ENCODE results near the gene TOM1L1. TPM values are rescaled to one million over a fixed set of nuclear protein-coding genes. Genes with fewer than 3 reads are reported as not detected.

TOM1L1 gene
- total RNA-seq, 1 experiment from 2014 or later = 44.6 TPM

GRCh38 chr17:54932711-54933110 is 32.1 kb downstream of the TOM1L1 start:
- H3K79me2 ChIP-seq (ENCODE audit: insufficient read depth, low read length) = no peaks in the 10 kb centered on the region
- H2BK5ac ChIP-seq (ENCODE audit: insufficient read length, low read length) = no peak overlapping the region
- H3K27me3 ChIP-seq (ENCODE audit: insufficient read depth, low read length) = no peaks in the 10 kb centered on the region
- H2BK120ac ChIP-seq (ENCODE audit: low read depth, low read length, poor library complexity, severe bottlenecking) = no peak overlapping the region
- Mint-ChIP-seq H3K4me1 (no peaks in the 10 kb centered on the region), H3K27me3 (ENCODE audit: low read depth) (peaks cover 1% of the 10 kb centered on the region; the same call in 1 of the 2 replicates), H3K4me3 (no peak overlapping the region), H3K9me3 (no peaks in the 10 kb centered on the region), H3K36me3 (ENCODE audit: insufficient read depth in 1 of 3, low read depth in 3 of 3) (peaks cover 45 to 78% (median 76%) of the 10 kb centered on the region in 3 experiments), H3K27ac (no peak overlapping the region)
- no peaks in the 10 kb centered on the region for H3K4me1 ChIP-seq (ENCODE audit: insufficient read depth, low read length)
- no peak for DNase-seq
- H3K4ac ChIP-seq (ENCODE audit: low read depth, low read length) = no peak overlapping the region
- H2BK15ac ChIP-seq (ENCODE audit: low read depth, low read length) = no peak overlapping the region
- H4K5ac ChIP-seq (ENCODE audit: insufficient read length, low read depth, low read length) = no peak overlapping the region
- H3K18ac ChIP-seq (ENCODE audit: insufficient read length, low read depth, low read length) = no peak overlapping the region
- no peak overlapping the region for H3K9ac ChIP-seq (ENCODE audit: extremely low read depth, insufficient read length, low read length)
- H2BK12ac ChIP-seq (ENCODE audit: insufficient read length, low read depth, low read length) = no peak overlapping the region
- H2BK20ac ChIP-seq (ENCODE audit: low read depth, low read length, poor library complexity, severe bottlenecking) = no peak overlapping the region
- no peak overlapping the region for H2AK5ac ChIP-seq (ENCODE audit: insufficient read length, low read length)
- no peak overlapping the region for H2AFZ ChIP-seq (ENCODE audit: low read length)
- H4K8ac ChIP-seq (replicated peaks; ENCODE audit: insufficient read length, low read depth, low read length) = no peak overlapping the region
- H3T11ph ChIP-seq (ENCODE audit: low read length) = no peak overlapping the region
- no peaks in the 10 kb centered on the region for H4K20me1 ChIP-seq (ENCODE audit: control insufficient read depth, insufficient read depth, insufficient read length)
- H3K14ac ChIP-seq (ENCODE audit: insufficient read depth, low read length) = no peak overlapping the region
- no peak overlapping the region for H4K91ac ChIP-seq (ENCODE audit: insufficient read length, low read depth, low read length)
- peaks cover under 1% of the 10 kb centered on the region for H3K79me1 ChIP-seq (ENCODE audit: insufficient read depth, low read depth, low read length, poor library complexity, severe bottlenecking)
- TF ChIP-seq CTCF (conservative IDR thresholded peaks at IDR 0.05) = no peak
- H3K4me2 ChIP-seq (ENCODE audit: insufficient read depth, insufficient read length, low read length) = no peak overlapping the region
- H3K56ac ChIP-seq (ENCODE audit: insufficient read length, low read depth, low read length) = no peak overlapping the region
- no peaks in the 10 kb centered on the region for H3K9me3 ChIP-seq (ENCODE audit: control insufficient read depth, low read depth, low read length)
- H3K23ac ChIP-seq (ENCODE audit: insufficient read length, low read depth, low read length) = no peak overlapping the region
- WGBS (ENCODE audit: extremely low coverage, insufficient read length, low lambda C conversion rate) = no CpG with 5 or more reads among the region's 1 CpG
- no peaks in the 10 kb centered on the region for H3K23me2 ChIP-seq (ENCODE audit: insufficient read length, low read depth, low read length, poor library complexity, severe bottlenecking)
- no peak overlapping the region for H3K27ac ChIP-seq (ENCODE audit: insufficient read length, low read depth, low read length)
